NCI-H82 (cell line): ENCODE results near the gene CTSF.
"Not testable (repeated sequence)": the region's sequence is repeated elsewhere in the genome, so short reads cannot be mapped to it uniquely, and the experiment has no call there.

Experiments used
- DNase-seq: peaks from one replicate; lab custom pipeline; 2025; lab: John Stamatoyannopoulos, UW

The CTSF gene

GRCh38 chr11:66559142-66559865, 9.1 kb downstream of the CTSF start:
- no peak for DNase-seq

DNA sequence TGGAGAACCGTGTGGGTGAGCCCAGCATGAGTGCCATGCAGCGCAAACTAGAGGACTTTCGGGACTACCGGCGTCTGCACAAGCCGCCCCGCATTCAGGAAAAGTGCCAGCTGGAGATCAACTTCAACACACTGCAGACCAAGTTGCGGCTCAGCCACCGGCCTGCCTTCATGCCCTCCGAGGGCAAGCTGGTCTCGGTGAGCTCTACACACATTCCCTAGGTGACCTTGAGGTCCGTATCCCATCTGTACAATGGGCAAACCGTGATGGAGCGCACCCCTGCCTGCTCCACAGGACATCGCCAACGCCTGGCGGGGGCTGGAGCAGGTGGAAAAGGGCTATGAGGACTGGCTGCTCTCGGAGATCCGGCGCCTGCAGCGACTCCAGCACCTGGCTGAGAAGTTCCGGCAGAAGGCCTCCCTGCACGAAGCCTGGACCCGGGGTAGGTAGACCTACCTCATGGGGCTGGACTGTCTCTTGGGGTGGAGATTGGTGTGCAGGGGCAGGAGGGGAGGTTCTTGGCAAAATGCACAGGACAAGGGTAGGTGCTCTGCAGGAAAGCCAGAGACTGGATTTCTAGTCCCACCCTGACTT, 10.6 kb downstream of the CTSF start:
- no peak for DNase-seq

- DNase-seq = no peak
Measured at GRCh38 chr11:66556086-66556485, 12.3 kb downstream of the CTSF start.

DNA sequence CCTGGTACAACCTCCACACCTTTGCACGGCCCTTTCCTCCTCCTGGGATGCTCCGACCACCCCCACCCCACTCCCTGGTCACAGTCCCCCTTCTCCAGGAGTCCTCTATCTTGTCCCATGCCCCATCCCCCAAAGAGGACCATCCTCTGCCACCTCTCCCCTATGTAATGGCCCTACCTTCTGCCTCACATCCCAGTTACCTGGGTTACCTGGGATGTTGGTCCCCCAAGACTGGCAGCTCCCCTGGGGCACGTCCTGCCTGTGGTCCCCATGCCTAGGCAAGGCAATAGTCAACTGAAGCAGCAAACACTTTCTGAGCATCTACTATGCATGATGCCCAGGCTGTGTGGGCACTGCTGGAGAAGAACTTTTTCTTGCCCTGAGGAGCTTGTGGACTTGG, 13.0 kb downstream of the CTSF start:
- DNase-seq = no peak

GRCh38 chr11:66554602-66555001, 13.8 kb downstream of the CTSF start:
- DNase-seq = no peak

DNA sequence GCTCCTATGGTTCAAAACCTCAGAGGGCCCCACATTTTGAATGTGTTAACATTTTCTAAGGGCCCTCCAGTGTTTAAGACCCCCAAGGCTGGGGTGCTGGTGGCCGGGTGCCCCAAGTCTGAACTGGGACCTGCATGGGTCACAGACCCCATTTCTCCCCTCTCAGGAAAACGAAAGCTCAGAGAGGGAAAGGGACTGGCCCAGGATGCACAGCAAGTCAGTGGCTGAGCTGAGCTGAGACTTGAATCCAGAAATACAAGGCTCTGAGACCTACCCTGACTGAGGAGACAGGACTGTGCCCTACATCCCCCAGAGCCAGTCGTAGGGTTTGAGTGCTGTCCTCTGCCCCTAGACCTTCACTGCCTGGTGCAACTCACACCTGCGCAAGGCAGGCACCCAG, 17.5 kb downstream of the CTSF start:
- DNase-seq = no peak

- DNase-seq = no peak
Measured at GRCh38 chr11:66549696-66550095, 18.7 kb downstream of the CTSF start.

DNA sequence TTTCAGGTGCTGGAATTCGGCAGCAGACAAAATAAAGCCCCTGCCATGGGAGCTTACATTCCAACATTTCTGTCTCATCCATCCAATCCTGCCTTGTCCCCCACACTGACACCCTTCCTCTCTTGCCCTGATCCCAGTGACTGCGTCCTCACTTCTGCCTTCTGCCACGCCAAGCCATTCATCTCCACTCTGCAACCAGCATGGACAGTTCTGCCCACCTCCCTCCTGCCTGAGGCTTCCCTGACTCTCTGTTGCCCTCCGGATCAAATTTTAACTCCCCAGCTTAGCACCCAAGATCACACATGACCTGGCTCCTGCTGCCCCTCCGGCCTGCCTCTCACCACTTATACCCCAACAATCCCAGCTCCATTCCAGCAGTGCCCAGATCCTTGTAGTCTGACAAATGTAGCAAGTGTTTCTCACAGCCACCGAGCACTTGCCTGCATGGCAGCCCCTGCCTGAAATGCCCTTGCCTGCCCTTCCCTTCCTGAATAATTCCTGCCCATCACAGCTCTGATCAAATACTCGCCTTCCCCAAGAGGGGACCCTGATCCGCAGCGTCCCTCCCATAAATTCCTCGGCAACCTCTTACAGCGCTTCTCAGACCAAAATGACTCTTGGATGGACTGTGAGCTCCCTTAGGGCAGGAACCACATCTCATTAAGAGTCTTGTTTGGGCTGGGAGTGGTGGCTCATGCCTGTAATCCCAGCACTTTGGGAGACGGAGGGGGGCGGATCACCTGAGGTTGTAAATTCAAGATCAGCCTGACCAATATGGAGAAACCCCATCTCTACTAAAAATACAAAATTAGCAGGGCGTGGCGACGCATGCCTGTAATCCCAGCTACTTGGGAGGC, 19.4 kb downstream of the CTSF start:
- DNase-seq = no peak

DNA sequence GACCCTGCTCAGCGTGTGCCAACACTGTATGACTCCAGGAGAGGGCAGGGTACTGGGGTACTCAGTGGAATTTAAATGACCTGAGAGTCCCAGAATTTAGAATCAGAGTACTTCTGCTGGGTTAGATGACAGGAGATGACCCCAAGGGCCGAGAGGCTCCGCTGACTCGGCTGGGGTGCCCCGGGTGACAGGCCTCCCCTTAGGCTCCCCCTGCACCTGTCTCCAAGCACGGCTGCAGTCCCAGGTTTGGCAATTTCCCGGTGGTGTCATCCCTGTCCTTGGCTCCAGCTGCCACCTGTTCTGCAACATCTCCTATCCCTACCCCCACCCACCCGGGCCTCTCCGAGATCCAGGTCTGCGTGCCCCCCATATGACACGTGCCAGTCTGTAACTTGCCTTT, 20.4 kb downstream of the CTSF start:
- DNase-seq = no peak

- DNase-seq = no peak
Measured at GRCh38 chr11:66547662-66548009, 20.8 kb downstream of the CTSF start.

DNA sequence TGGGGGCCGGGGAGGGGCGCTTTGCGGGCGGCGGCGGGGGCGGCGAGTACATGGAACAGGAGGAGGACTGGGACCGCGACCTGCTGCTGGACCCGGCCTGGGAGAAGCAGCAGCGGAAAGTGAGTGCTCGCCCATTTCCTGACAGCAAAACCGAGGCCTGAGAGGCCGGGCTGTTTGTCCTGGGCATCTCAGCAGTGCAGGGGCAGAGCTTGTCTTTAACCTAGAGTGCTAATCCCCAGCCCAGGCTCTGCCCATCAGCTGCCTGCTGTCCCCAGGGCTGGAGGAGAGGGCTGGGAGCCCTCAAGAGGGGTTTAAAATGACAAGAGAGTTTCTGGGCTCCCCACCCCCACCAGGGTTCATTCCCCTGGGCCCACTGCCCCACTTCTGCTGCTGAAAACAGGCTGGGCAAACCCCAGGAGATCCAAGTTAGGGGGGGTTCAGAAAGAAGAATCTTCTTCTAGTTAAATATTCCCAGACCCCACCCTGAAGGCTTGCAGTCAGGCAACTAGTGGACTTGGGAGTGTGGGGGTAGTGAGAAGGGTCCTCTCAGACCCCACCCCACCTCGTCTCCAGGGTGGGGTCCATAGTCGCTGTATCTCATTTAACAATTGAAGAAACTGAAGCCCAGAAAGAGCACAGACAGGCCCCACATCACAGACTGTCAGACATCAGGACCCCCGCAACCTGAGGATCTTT, 21.3 kb downstream of the CTSF start:
- DNase-seq = peak; percentile 29

GRCh38 chr11:66546368-66546965, 21.9 kb downstream of the CTSF start, which contains the start of gene ACTN3:
ACTN3 (plus strand) TSS chr11:66546903; CDS start chr11:66546938, 35 bp downstream.
- DNase-seq = no peak

DNA sequence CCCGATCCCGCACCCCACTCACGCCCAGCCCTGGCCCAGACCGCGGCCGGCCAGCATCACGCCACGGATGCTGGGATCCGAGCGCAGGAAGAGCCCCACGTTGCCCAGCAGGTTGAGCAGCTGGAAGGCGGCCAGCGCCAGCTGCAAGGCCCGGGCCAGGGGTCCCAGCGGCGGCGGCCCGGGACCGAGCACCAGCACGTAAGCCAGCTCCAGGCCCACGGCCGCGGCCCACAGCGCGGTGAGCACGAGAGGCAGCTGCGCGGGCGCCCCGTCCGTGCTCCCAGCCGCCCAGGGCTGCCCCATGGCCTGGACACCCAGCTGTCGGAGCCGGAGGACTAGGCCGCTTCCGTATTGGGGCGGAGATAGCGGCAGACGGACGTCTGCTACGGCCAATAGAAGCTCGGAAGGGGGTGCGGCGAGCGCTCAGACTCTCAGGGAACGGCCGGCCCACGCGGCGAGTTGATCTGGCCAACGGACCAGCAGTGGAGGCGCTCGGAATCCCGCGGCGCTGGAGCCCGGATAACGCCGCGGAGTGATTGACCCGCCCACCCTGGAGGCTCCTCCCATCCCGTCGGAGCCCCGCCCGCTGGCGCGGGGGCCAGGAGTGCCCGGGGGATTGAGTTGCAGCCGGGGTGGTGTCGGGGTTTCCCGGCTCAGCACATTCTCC, 22.6 kb downstream of the CTSF start, which contains the start of gene ZDHHC24:
TSS of gene ZDHHC24 (minus strand) at position 348 of the 667 bp plus-strand sequence. CDS start at position 303, 45 bp downstream.
- DNase-seq = peak; percentile 97

DNA sequence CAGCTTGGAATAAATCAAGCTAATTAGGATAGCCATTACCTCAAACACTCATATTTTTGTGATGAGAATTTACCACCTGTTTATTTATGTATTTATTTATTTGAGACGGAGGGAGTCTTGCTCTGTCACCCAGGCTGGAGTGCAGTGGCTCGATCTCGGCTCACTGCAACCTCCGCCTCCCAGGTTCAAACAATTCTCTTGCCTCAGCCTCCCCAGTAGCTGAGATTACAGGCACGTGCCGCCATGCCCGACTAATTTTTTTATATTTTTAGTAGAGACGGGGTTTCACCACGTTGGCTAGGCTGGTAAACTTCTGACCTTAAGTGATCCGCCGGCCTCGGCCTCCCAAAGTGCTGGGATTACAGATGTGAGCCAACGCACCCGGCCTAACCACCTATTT, 23.5 kb downstream of the CTSF start:
- not testable (repeated sequence) for DNase-seq

GRCh38 chr11:66543263-66544107, 24.9 kb downstream of the CTSF start:
- peak; percentile 71 for DNase-seq

DNA sequence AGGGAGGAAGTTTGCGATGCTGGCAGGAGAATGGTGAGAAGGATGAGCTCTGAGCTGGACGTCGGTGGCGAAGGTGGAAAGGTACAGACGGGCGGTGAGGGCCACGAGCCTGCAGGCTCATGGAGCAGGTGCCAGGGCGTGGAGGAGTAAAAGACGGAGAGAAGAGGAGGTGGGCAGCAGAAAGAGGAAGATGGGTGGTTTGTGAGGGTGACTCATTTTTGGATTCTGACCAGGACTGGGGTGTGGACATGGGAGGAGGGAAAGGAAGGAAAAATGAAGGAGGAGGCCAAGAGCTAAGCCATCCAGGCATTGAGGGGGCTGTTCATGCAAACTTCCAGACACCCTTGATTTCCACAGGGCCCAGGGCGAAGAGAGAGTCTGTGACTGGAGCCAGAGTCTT, 26.0 kb downstream of the CTSF start:
- no peak for DNase-seq

- no peak for DNase-seq
Measured at GRCh38 chr11:66541892-66542291, 26.5 kb downstream of the CTSF start.

GRCh38 chr11:66540598-66540997, 27.8 kb downstream of the CTSF start:
- DNase-seq = peak; percentile 52

GRCh38 chr11:66539870-66540213, 28.6 kb downstream of the CTSF start:
- no peak for DNase-seq

GRCh38 chr11:66539170-66539869, 29.1 kb downstream of the CTSF start:
- DNase-seq = no peak
